CD4-positive, alpha-beta T cell treated with Interleukin-12 subunit alpha and Interleukin-12 subunit beta, for 1 hour (primary cell): Measurements from ENCODE around the gene ERC2.

Experiments
- DNase-seq: peaks from one replicate; pipeline ENCODE4 v3.0.0-alpha.2; 2020

The ERC2 gene

GRCh38 chr3:55770077-55770476 lies 698.2 kb downstream of the ERC2 start:
- no peak for DNase-seq

GRCh38 chr3:55766753-55767152 lies 701.5 kb downstream of the ERC2 start:
- DNase-seq: no peak

GRCh38 chr3:55765906-55766701 lies 702.2 kb downstream of the ERC2 start:
- no peak for DNase-seq

- DNase-seq: no peak
These were observed 702.9 kb downstream of the ERC2 start for GRCh38 chr3:55765398-55765797.

GRCh38 chr3:55756976-55757375 lies 711.3 kb downstream of the ERC2 start:
- no peak for DNase-seq

GRCh38 chr3:55755516-55756205 lies 712.6 kb downstream of the ERC2 start:
- no peak for DNase-seq

GRCh38 chr3:55752911-55753310 lies 715.4 kb downstream of the ERC2 start:
- DNase-seq: no peak

- DNase-seq: no peak
These were observed 716.5 kb downstream of the ERC2 start for GRCh38 chr3:55751730-55752129.

GRCh38 chr3:55750525-55750924 lies 717.7 kb downstream of the ERC2 start:
- no peak for DNase-seq

GRCh38 chr3:55749036-55749435 lies 719.2 kb downstream of the ERC2 start:
- no peak for DNase-seq

- no peak for DNase-seq
These were observed 721.4 kb downstream of the ERC2 start for GRCh38 chr3:55746808-55747413.

- no peak for DNase-seq
These were observed 725.5 kb downstream of the ERC2 start for GRCh38 chr3:55742832-55743136.

- DNase-seq: no peak
These were observed 726.0 kb downstream of the ERC2 start for GRCh38 chr3:55742022-55742831.

GRCh38 chr3:55737186-55737585 lies 731.1 kb downstream of the ERC2 start:
- DNase-seq: no peak

- no peak for DNase-seq
These were observed 732.3 kb downstream of the ERC2 start for GRCh38 chr3:55735976-55736375.

- DNase-seq: no peak
These were observed 736.5 kb downstream of the ERC2 start for GRCh38 chr3:55731741-55732140.

- no peak for DNase-seq
These were observed 738.7 kb downstream of the ERC2 start for GRCh38 chr3:55729546-55729945.

GRCh38 chr3:55728461-55729100 lies 739.7 kb downstream of the ERC2 start:
- DNase-seq: no peak

GRCh38 chr3:55726501-55726775 lies 741.8 kb downstream of the ERC2 start:
- no peak for DNase-seq

GRCh38 chr3:55725681-55726500 lies 742.4 kb downstream of the ERC2 start:
- DNase-seq: no peak

GRCh38 chr3:55724821-55725220 lies 743.4 kb downstream of the ERC2 start:
- no peak for DNase-seq

- no peak for DNase-seq
These were observed 743.9 kb downstream of the ERC2 start for GRCh38 chr3:55724407-55724784.
